ENCODE data around the gene WDR5B.

The WDR5B gene

DNA sequence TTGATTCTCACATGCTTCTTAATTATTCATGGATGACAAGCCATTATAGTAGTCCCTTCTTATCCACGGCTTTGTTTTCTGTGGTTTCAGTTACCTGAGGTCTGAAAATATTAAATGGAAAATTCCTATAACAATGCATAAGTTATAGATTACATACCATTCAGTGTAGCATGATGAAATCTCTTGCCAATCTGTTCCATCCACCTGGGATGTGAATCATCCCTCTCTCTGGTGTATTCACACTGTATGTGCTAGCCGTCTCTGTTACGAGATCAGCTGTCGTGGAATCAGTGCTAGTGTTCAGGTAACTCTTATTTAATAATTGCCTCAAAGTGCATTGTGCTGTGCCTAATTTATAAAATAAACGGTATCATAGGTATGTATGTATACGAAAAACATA, 5.2 kb downstream of the WDR5B start:
- no peak for DNase-seq (ENCODE audit: insufficient read length, low spot score)
- FAIRE-seq: peak; percentile 48
- no peak for TF ChIP-seq POLR2AphosphoS5 (IDR thresholded peaks at IDR 0.05; ENCODE audit: low read depth, low read length)
- TF ChIP-seq POLR2A (IDR thresholded peaks at IDR 0.05; ENCODE audit: low read depth, low read length): no peak
- no peak for TF ChIP-seq POU2F2 (IDR thresholded peaks at IDR 0.05; ENCODE audit: low read depth, low read length)
- TF ChIP-seq TAF1 (IDR thresholded peaks at IDR 0.05; ENCODE audit: low read depth, low read length): no peak
- no peak for TF ChIP-seq PAX5 (IDR thresholded peaks at IDR 0.05; ENCODE audit: insufficient read depth, low read length, severe bottlenecking)
- TF ChIP-seq SPI1 (IDR thresholded peaks at IDR 0.05; ENCODE audit: low read depth, low read length): no peak

DNA sequence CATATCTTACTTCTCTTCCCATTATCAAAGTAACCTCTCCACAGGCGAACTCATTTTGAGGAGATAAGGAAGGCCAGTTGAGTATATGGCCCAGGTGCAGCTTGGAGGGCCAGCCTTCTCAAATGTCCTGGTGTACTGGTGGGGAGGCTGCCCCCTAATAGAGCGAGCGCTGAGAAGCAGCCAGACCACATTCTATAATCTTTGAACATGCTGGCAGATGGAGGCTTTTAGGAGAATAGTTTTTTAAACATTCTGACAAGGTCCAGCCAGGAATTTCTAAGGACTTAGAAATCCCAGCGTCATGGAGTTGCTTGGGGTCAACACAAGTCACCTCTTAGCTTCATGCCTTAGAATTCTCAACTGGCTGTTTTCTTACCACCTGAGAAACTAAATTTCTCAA, 5.8 kb downstream of the WDR5B start:
- TF ChIP-seq POU2F2 (IDR thresholded peaks at IDR 0.05; ENCODE audit: low read depth, low read length) (no peak), POLR2A (IDR thresholded peaks at IDR 0.05; ENCODE audit: low read depth, low read length) (no peak), POLR2AphosphoS5 (IDR thresholded peaks at IDR 0.05; ENCODE audit: low read depth, low read length) (no peak), PAX5 (IDR thresholded peaks at IDR 0.05; ENCODE audit: insufficient read depth, low read length, severe bottlenecking) (no peak), TAF1 (IDR thresholded peaks at IDR 0.05; ENCODE audit: low read depth, low read length) (no peak), SPI1 (IDR thresholded peaks at IDR 0.05; ENCODE audit: low read depth, low read length) (no peak)
- no peak for FAIRE-seq
- DNase-seq (ENCODE audit: insufficient read length, low spot score): no peak

DNA sequence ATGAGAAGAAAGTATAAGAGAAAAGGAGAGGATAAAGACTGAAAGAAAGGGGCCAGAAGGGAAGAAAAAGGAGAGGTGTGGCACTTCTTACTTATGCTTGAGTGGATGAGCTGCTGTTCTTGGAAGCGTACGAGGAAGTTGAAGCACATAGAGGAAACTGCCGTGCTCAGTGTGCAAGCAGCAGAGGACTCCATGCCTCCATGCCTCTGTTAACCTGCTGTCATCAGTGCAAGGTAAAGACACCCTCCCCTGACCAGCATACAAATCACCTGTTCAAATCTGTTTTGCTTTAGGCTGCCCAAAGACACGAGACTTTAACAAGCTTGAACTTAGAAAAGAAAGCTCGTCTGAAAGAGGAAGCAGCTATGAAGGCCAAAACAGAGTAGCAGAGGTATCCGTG, 6.4 kb downstream of the WDR5B start:
- DNase-seq (ENCODE audit: insufficient read length, low spot score) (no peak), FAIRE-seq (no peak)
- TF ChIP-seq POLR2AphosphoS5 (IDR thresholded peaks at IDR 0.05; ENCODE audit: low read depth, low read length): no peak
- TF ChIP-seq POLR2A (IDR thresholded peaks at IDR 0.05; ENCODE audit: low read depth, low read length): no peak
- TF ChIP-seq POU2F2 (IDR thresholded peaks at IDR 0.05; ENCODE audit: low read depth, low read length): no peak
- TF ChIP-seq PAX5 (IDR thresholded peaks at IDR 0.05; ENCODE audit: insufficient read depth, low read length, severe bottlenecking): no peak
- no peak for TF ChIP-seq SPI1 (IDR thresholded peaks at IDR 0.05; ENCODE audit: low read depth, low read length)
- no peak for TF ChIP-seq TAF1 (IDR thresholded peaks at IDR 0.05; ENCODE audit: low read depth, low read length)

DNA sequence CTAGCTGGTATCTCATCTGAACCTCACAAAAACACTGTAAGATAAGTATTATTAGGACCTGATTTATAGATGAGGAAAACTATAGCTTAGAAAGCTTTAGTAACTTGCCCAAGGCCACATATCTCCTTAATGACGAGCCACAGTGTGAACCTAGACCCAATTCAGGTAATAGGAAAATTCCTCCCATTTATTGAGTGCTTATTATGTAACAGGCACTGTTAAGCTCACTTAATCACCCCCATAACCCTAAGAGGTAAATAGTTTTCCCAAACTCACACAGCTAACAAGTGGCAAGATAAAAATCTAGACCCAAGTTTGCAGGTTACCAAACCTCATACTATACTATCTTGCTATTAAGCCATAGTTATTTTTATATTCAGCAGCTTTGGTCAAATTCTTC, 7.9 kb downstream of the WDR5B start:
- DNase-seq (ENCODE audit: insufficient read length, low spot score) (no peak), FAIRE-seq (no peak)
- TF ChIP-seq POU2F2 (IDR thresholded peaks at IDR 0.05; ENCODE audit: low read depth, low read length): no peak
- no peak for TF ChIP-seq POLR2AphosphoS5 (IDR thresholded peaks at IDR 0.05; ENCODE audit: low read depth, low read length)

GRCh38 chr3:122406198-122406597, 9.7 kb downstream of the WDR5B start:
- no peak for TF ChIP-seq POU2F2 (IDR thresholded peaks at IDR 0.05; ENCODE audit: low read depth, low read length)
- no peak for TF ChIP-seq SPI1 (IDR thresholded peaks at IDR 0.05; ENCODE audit: low read depth, low read length)
- TF ChIP-seq PAX5 (IDR thresholded peaks at IDR 0.05; ENCODE audit: insufficient read depth, low read length, severe bottlenecking): no peak
- no peak for FAIRE-seq

GRCh38 chr3:122405015-122405414, 10.8 kb downstream of the WDR5B start:
- FAIRE-seq (no peak), DNase-seq (ENCODE audit: insufficient read length, low spot score) (no peak)
- no peak for TF ChIP-seq POLR2AphosphoS5 (IDR thresholded peaks at IDR 0.05; ENCODE audit: low read depth, low read length)
- no peak for TF ChIP-seq TAF1 (IDR thresholded peaks at IDR 0.05; ENCODE audit: low read depth, low read length)
- no peak for TF ChIP-seq POU2F2 (IDR thresholded peaks at IDR 0.05; ENCODE audit: low read depth, low read length)
- TF ChIP-seq POLR2A (IDR thresholded peaks at IDR 0.05; ENCODE audit: low read depth, low read length): no peak
- no peak for TF ChIP-seq SPI1 (IDR thresholded peaks at IDR 0.05; ENCODE audit: low read depth, low read length)
- no peak for TF ChIP-seq PAX5 (IDR thresholded peaks at IDR 0.05; ENCODE audit: insufficient read depth, low read length, severe bottlenecking)

More at GRCh38 chr3:122406198-122406597, 9.7 kb downstream of the WDR5B start:
- DNase-seq (ENCODE audit: insufficient read length, low spot score): no peak

GRCh38 chr3:122403489-122403888, 12.4 kb downstream of the WDR5B start:
- FAIRE-seq (no peak), DNase-seq (ENCODE audit: insufficient read length, low spot score) (no peak)
- TF ChIP-seq SPI1 (IDR thresholded peaks at IDR 0.05; ENCODE audit: low read depth, low read length) (no peak), POLR2A (IDR thresholded peaks at IDR 0.05; ENCODE audit: low read depth, low read length) (no peak), PAX5 (IDR thresholded peaks at IDR 0.05; ENCODE audit: insufficient read depth, low read length, severe bottlenecking) (no peak), POLR2AphosphoS5 (IDR thresholded peaks at IDR 0.05; ENCODE audit: low read depth, low read length) (no peak), POU2F2 (IDR thresholded peaks at IDR 0.05; ENCODE audit: low read depth, low read length) (no peak), TAF1 (IDR thresholded peaks at IDR 0.05; ENCODE audit: low read depth, low read length) (no peak)

DNA sequence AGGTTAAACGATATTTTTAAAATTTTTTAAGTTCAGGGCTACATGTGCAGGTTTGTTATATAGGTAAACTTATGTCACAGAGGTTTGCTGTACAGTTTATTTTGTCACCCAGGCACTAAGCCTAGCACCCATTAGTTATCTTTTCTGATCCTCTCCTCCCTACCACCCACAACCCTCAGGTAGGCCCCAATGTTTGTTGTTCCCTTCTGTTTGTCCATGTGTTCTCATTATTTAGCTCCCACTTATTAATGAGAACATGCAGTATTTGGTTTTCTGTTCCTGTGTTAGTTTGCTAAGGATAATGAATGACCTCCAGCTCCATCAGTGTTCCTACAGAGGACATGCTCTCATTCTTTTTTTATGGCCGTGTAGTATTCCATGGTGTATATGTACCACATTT, 16.9 kb downstream of the WDR5B start:
- TF ChIP-seq POLR2A (IDR thresholded peaks at IDR 0.05; ENCODE audit: low read depth, low read length): no peak
- no peak for TF ChIP-seq POLR2AphosphoS5 (IDR thresholded peaks at IDR 0.05; ENCODE audit: low read depth, low read length)
- TF ChIP-seq POU2F2 (IDR thresholded peaks at IDR 0.05; ENCODE audit: low read depth, low read length): no peak
- no peak for TF ChIP-seq SPI1 (IDR thresholded peaks at IDR 0.05; ENCODE audit: low read depth, low read length)
- no peak for TF ChIP-seq TAF1 (IDR thresholded peaks at IDR 0.05; ENCODE audit: low read depth, low read length)
- no peak for TF ChIP-seq PAX5 (IDR thresholded peaks at IDR 0.05; ENCODE audit: insufficient read depth, low read length, severe bottlenecking)
- no peak for DNase-seq (ENCODE audit: insufficient read length, low spot score)
- peak; percentile 35 for FAIRE-seq

GRCh38 chr3:122397201-122397600, 18.7 kb downstream of the WDR5B start:
- DNase-seq (ENCODE audit: insufficient read length, low spot score) (no peak), FAIRE-seq (no peak)
- no peak for TF ChIP-seq POLR2A (IDR thresholded peaks at IDR 0.05; ENCODE audit: low read depth, low read length)
- TF ChIP-seq TAF1 (IDR thresholded peaks at IDR 0.05; ENCODE audit: low read depth, low read length): no peak
- no peak for TF ChIP-seq POU2F2 (IDR thresholded peaks at IDR 0.05; ENCODE audit: low read depth, low read length)
- TF ChIP-seq POLR2AphosphoS5 (IDR thresholded peaks at IDR 0.05; ENCODE audit: low read depth, low read length): no peak
- TF ChIP-seq PAX5 (IDR thresholded peaks at IDR 0.05; ENCODE audit: insufficient read depth, low read length, severe bottlenecking): no peak
- TF ChIP-seq SPI1 (IDR thresholded peaks at IDR 0.05; ENCODE audit: low read depth, low read length): no peak

DNA sequence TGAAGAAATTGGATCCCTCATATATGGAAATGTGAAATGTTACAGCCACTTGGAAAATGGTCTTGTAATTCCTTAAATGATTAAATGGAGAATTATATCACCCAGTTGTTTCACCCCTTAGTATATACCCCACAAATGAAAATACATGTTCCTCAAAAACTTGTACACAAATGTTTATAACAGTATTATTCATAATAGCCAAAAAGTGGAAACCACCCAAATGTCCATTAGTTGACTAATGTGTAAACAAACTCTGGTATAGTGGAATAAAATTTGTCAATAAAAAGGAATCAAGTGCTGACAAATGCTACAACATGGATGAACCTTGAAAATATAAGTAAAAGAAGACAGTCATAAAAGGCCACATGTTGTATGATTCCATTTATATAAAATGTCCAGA, 19.4 kb downstream of the WDR5B start:
- no peak for FAIRE-seq
- no peak for DNase-seq (ENCODE audit: insufficient read length, low spot score)
- no peak for TF ChIP-seq PAX5 (IDR thresholded peaks at IDR 0.05; ENCODE audit: insufficient read depth, low read length, severe bottlenecking)
- TF ChIP-seq POLR2AphosphoS5 (IDR thresholded peaks at IDR 0.05; ENCODE audit: low read depth, low read length): no peak
- no peak for TF ChIP-seq POLR2A (IDR thresholded peaks at IDR 0.05; ENCODE audit: low read depth, low read length)
- TF ChIP-seq TAF1 (IDR thresholded peaks at IDR 0.05; ENCODE audit: low read depth, low read length): no peak
- TF ChIP-seq SPI1 (IDR thresholded peaks at IDR 0.05; ENCODE audit: low read depth, low read length): no peak
- TF ChIP-seq POU2F2 (IDR thresholded peaks at IDR 0.05; ENCODE audit: low read depth, low read length): no peak
